KMS-11 (cell line): Measurements from ENCODE around the gene LRRC7.
"Not testable (repeated sequence)": the region's sequence is repeated elsewhere in the genome, so short reads cannot be mapped to it uniquely, and the experiment has no call there.

Experiments
- H2AFZ ChIP-seq: fragments of 200-600 bp; sonication (generic); 2 replicates; pipeline ENCODE4 v1.6.1; 2016; ENCODE audit warnings: antibody characterized with exemption, mixed run types, low read depth
- H3K27ac ChIP-seq: fragments of 200-600 bp; sonication (generic); 2 replicates; pipeline ENCODE4 v1.6.1; 2016; ENCODE audit warnings: mild to moderate bottlenecking, mixed run types
- H3K27me3 ChIP-seq: fragments of 200-600 bp; sonication (generic); 2 replicates; pipeline ENCODE4 v1.6.1; 2017; ENCODE audit warnings: mild to moderate bottlenecking, low read depth, mixed run types, moderate library complexity; ENCODE audit not compliant: insufficient read depth
- H3K36me3 ChIP-seq: fragments of 200-600 bp; sonication (generic); 2 replicates; pipeline ENCODE4 v1.6.1; 2017; ENCODE audit warnings: mild to moderate bottlenecking, mixed run types; ENCODE audit not compliant: insufficient read depth
- H3K4me1 ChIP-seq: fragments of 200-600 bp; sonication (generic); 2 replicates; pipeline ENCODE4 v1.6.1; 2016; ENCODE audit warnings: mild to moderate bottlenecking, low read depth, mixed run types; ENCODE audit not compliant: poor library complexity, severe bottlenecking
- H3K4me2 ChIP-seq: fragments of 200-600 bp; sonication (generic); 2 replicates; pipeline ENCODE4 v1.7.0; 2016; ENCODE audit warnings: mild to moderate bottlenecking, mixed run types
- H3K4me3 ChIP-seq: fragments of 200-600 bp; sonication (generic); IDR thresholded peaks from 2 replicates; pipeline ENCODE4 v1.6.1; 2017; ENCODE audit warnings: low read depth, low read length, mixed read lengths; ENCODE audit not compliant: insufficient read depth
- H3K79me2 ChIP-seq: fragments of 200-600 bp; sonication (generic); 2 replicates; pipeline ENCODE4 v1.6.1; 2016; ENCODE audit warnings: low read depth, mixed run types; ENCODE audit not compliant: insufficient read depth
- H3K9ac ChIP-seq: fragments of 200-600 bp; sonication (generic); 2 replicates; pipeline ENCODE4 v1.6.1; 2016; ENCODE audit warnings: mild to moderate bottlenecking, mixed run types
- H4K20me1 ChIP-seq: fragments of 200-600 bp; sonication (generic); 2 replicates; pipeline ENCODE4 v1.6.1; 2016; ENCODE audit warnings: mild to moderate bottlenecking, mixed run types; ENCODE audit not compliant: insufficient read depth
- TF ChIP-seq, protein P1 (sequence below): fragments of 200-600 bp; sonication (generic); conservative IDR thresholded peaks from 2 replicates; pipeline ENCODE4 v1.6.1; 2017; ENCODE audit warnings: low read depth, mild to moderate bottlenecking, antibody characterized with exemption, low read length, moderate library complexity, mixed read lengths

The LRRC7 gene

DNA sequence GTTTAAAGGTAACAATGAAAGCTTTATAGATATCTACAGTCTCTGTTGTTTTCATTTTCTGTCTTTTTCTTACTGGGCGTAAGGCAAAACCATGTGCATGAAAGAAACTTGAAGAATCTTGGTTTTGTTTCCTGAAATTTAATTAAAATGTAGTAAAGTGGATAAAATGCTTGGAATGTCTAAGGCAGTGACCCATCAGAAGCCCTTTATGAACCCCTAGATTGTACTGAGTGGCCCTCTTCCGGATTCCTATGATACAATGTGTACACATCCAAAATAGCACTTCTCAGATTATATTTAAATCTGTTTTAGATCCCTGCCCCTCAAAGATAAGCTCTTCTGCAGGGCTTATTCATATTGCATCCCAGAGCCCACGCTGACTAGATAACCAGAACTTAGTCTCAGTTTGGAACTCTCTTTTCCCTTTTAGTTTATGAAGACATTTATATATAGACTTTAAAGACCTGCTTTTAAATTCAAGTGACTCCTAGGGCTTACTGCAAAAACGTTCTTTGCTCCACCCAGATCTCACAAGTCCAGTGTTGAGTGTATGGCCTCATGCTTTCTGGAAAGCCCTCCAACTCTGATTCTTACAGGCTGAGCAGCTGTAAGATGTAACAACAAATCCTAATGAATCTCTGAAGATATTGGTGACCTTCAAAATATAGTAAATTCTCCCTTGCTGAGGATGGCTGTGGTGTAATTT is 142.9 kb downstream of the LRRC7 start:
- Histone ChIP-seq H3K9ac (no peak overlapping the region), H3K4me1 (no peaks in the 10 kb centered on the region), H3K27ac (no peak overlapping the region), H3K27me3 (no peaks in the 10 kb centered on the region), H4K20me1 (no peaks in the 10 kb centered on the region), H3K4me2 (no peak overlapping the region), H2AFZ (no peak overlapping the region), H3K36me3 (no peaks in the 10 kb centered on the region), H3K79me2 (no peaks in the 10 kb centered on the region), H3K4me3 (no peak overlapping the region)
- TF ChIP-seq, protein P1, sequence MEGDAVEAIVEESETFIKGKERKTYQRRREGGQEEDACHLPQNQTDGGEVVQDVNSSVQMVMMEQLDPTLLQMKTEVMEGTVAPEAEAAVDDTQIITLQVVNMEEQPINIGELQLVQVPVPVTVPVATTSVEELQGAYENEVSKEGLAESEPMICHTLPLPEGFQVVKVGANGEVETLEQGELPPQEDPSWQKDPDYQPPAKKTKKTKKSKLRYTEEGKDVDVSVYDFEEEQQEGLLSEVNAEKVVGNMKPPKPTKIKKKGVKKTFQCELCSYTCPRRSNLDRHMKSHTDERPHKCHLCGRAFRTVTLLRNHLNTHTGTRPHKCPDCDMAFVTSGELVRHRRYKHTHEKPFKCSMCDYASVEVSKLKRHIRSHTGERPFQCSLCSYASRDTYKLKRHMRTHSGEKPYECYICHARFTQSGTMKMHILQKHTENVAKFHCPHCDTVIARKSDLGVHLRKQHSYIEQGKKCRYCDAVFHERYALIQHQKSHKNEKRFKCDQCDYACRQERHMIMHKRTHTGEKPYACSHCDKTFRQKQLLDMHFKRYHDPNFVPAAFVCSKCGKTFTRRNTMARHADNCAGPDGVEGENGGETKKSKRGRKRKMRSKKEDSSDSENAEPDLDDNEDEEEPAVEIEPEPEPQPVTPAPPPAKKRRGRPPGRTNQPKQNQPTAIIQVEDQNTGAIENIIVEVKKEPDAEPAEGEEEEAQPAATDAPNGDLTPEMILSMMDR = no peak

DNA sequence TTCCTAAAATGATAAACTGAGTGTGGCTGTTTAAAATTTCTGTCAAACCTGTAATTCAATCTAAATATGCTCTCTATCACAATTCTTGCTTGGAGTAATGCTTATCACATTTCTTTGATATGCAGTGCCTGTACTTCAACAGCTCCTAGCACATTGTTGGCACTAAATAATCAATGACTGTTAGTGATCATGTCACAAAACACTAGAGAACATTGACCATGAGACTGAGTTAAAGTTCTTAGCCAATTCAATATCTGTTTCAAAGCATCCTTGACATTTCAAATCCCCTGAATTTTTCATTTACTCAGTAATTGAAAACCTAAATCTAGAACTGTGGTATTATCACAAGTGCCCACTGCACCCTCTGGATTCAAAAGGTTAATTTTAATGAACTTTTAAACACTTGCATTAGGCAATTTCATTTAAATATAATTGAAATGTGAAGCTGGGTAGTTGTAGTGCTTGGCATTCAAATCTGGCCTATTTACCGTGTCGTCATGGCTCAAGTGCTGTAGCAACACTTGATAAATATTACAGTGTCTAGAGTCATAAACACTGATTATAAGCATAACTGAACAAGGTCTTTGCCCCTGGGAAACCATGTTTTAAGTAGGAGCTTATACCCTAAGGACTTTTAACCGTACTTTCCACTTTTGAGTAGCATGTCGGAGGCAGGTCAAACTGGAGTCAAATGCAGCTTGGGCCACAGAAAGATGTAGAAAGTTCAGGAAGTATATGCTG is 143.6 kb downstream of the LRRC7 start:
- no peak overlapping the region for H3K9ac ChIP-seq
- no peak overlapping the region for H3K4me3 ChIP-seq
- TF ChIP-seq, protein P1 = no peak
- no peaks in the 10 kb centered on the region for H3K27me3 ChIP-seq
- H3K4me1 ChIP-seq = no peaks in the 10 kb centered on the region
- no peaks in the 10 kb centered on the region for H4K20me1 ChIP-seq
- no peak overlapping the region for H3K4me2 ChIP-seq
- H3K79me2 ChIP-seq = no peaks in the 10 kb centered on the region
- H3K27ac ChIP-seq = no peak overlapping the region
- no peaks in the 10 kb centered on the region for H3K36me3 ChIP-seq
- no peak overlapping the region for H2AFZ ChIP-seq

DNA sequence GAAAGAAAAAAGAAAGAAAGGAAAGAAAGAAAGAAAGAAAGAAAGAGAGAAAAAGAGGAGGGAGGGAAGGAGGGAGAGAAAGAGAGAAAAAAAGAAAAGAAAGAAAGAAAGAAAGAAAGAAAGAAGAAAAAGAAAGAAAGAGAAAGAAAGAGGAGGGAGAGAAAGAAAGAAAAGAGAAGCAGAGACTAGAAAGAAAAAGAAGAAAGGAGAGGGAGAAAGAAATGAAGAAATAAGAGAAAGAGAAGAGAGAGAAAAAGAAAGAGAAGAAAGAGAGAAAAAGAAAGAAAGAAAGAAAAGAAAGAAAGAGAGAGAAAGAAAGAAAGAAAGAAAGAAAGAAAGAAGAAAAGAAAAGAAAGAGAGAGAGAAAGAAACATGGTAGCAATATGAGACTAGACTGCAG is 150.1 kb downstream of the LRRC7 start:
- not testable (repeated sequence) for H3K9ac ChIP-seq, H3K79me2 ChIP-seq, H3K4me1 ChIP-seq, H4K20me1 ChIP-seq, H3K27me3 ChIP-seq, H2AFZ ChIP-seq, H3K4me2 ChIP-seq, H3K27ac ChIP-seq, H3K36me3 ChIP-seq, H3K4me3 ChIP-seq

DNA sequence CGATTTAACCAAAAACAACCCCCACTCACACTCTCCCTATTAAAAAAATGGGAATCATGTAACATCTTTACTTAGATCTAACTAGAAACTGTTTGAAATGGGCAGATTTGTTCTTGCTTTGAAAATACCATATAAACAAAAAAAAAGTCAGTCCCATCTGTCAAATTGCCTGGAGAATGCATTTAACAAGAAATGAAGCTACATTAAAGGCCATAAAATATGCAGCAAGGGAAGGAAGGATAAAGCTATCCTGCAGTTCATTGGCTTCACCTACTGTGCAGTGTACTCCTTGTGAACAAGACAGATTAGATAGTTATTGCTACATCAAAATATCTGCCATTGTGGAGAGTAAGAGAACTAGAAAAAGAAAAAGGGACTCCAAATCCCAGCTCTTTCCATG is 160.5 kb downstream of the LRRC7 start:
- H3K4me1 ChIP-seq = no peaks in the 10 kb centered on the region
- no peak overlapping the region for H3K9ac ChIP-seq
- no peaks in the 10 kb centered on the region for H4K20me1 ChIP-seq
- H2AFZ ChIP-seq = no peak overlapping the region
- no peak overlapping the region for H3K4me3 ChIP-seq
- no peak overlapping the region for H3K4me2 ChIP-seq
- TF ChIP-seq, protein P1 = no peak
- no peaks in the 10 kb centered on the region for H3K79me2 ChIP-seq
- no peaks in the 10 kb centered on the region for H3K36me3 ChIP-seq
- no peaks in the 10 kb centered on the region for H3K27me3 ChIP-seq
- no peak overlapping the region for H3K27ac ChIP-seq

DNA sequence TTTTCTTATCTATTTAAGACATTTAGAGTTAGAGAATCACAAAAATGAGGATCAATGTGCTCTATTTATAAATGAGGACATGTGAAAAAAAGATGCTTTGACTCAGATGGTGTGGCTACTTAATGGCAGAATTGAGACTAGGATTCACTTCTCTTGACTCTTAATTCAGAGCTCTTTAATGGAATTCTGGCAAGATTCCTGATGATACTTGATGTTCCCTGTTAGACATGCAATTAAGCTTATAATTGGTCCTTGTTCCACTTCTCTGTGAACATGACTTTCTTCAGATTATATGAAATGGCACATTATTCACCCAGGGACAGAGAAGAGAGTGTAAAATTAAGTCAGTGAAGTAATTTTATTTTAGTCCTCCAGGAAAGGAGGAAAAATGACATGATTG is 165.3 kb downstream of the LRRC7 start:
- no peaks in the 10 kb centered on the region for H3K4me1 ChIP-seq
- H3K36me3 ChIP-seq = no peaks in the 10 kb centered on the region
- H3K4me2 ChIP-seq = no peak overlapping the region
- no peaks in the 10 kb centered on the region for H3K27me3 ChIP-seq
- TF ChIP-seq, protein P1 = no peak
- H4K20me1 ChIP-seq = no peaks in the 10 kb centered on the region
- no peak overlapping the region for H3K9ac ChIP-seq
- H3K4me3 ChIP-seq = no peak overlapping the region
- no peak overlapping the region for H2AFZ ChIP-seq
- no peak overlapping the region for H3K27ac ChIP-seq
- H3K79me2 ChIP-seq = no peaks in the 10 kb centered on the region
